Measurements from ENCODE around the gene NEFH. TPM values are rescaled to one million over a fixed set of nuclear protein-coding genes. Genes with fewer than 3 reads are reported as not detected.

NEFH gene
- total and polyA plus RNA-seq, 12 donors, result 6.8 to 81.1 (median 20.6) TPM

GRCh38 chr22:29478326-29479276, 1.4 kb upstream of the NEFH start:
- Histone ChIP-seq H3K4me3 (no peak overlapping the region), H3K27ac (peak overlapping the region in 1 of 5 donors; percentile 10), H3K27me3 (no peaks in the 10 kb centered on the region), H3K4me1 (replicated peaks in 1 of 2) (peaks cover 42 to 46% of the 10 kb centered on the region in 2 donors), H3K9me3 (replicated peaks in 1 of 3) (no peaks in the 10 kb centered on the region), H3K36me3 (replicated peaks in 1 of 2) (no peaks in the 10 kb centered on the region)
- peak; percentile 47 to 68 (median 51) for DNase-seq
- WGBS, 4 donors, result 24 to 30% (median 26%) methylated on average over 14 to 21 of the region's 21 CpGs
- TF ChIP-seq POLR2A (IDR thresholded peaks at IDR 0.05) (no peak), CTCF (IDR thresholded peaks at IDR 0.05) (no peak)
- intact Hi-C loops (cut with DNase I), result no loop called here

- H3K4me1 ChIP-seq (replicated peaks in 1 of 2), result peaks cover 42 to 46% of the 10 kb centered on the region in 2 donors
- peak overlapping the region in 2 of 4 donors; percentile 4 to 51 for H3K4me3 ChIP-seq
- no peaks in the 10 kb centered on the region for H3K9me3 ChIP-seq (replicated peaks in 1 of 3)
- intact Hi-C loops (cut with DNase I), result no loop called here
- peak overlapping the region in 1 of 5 donors; percentile 91 for H3K27ac ChIP-seq
- DNase-seq, result no peak
- no peak for TF ChIP-seq CTCF (IDR thresholded peaks at IDR 0.05)
- no peak for TF ChIP-seq POLR2A (IDR thresholded peaks at IDR 0.05)
- WGBS, 4 donors, result 3 to 7% (median 5%) methylated on average over 13 to 39 of the region's 39 CpGs; no CpG with 5 or more reads in 1 of the 4 donors
- peaks cover 0 to 8% of the 10 kb centered on the region in 2 donors for H3K36me3 ChIP-seq (replicated peaks in 1 of 2)
- no peaks in the 10 kb centered on the region for H3K27me3 ChIP-seq
Measured at GRCh38 chr22:29480262-29480511, 169 bp downstream of the NEFH start.

GRCh38 chr22:29480512-29481264, 670 bp downstream of the NEFH start:
- no peaks in the 10 kb centered on the region for H3K9me3 ChIP-seq (replicated peaks in 1 of 3)
- H3K27me3 ChIP-seq, result no peaks in the 10 kb centered on the region
- H3K4me3 ChIP-seq, result peak overlapping the region in 2 of 4 donors; percentile 4 to 51
- DNase-seq, result peak; percentile 73 to 86 (median 82)
- H3K27ac ChIP-seq, result peak overlapping the region; percentile 57 to 92 (median 76)
- peaks cover 0 to 10% of the 10 kb centered on the region in 2 donors for H3K36me3 ChIP-seq (replicated peaks in 1 of 2)
- H3K4me1 ChIP-seq (replicated peaks in 1 of 2), result peaks cover 42 to 46% of the 10 kb centered on the region in 2 donors
- TF ChIP-seq POLR2A (IDR thresholded peaks at IDR 0.05), result peak in 1 of 2 donors; percentile 48
- peak in 5 of 6 experiments; percentile 39 to 64 (median 50) for TF ChIP-seq CTCF (IDR thresholded peaks at IDR 0.05)
- 4 to 7% (median 6%) methylated on average over 36 to 107 of the region's 107 CpGs; no CpG with 5 or more reads in 1 of the 4 donors for WGBS, 4 donors
- intact Hi-C loops (cut with DNase I), result no loop called here
